ENCODE results near the gene NFX1.

NFX1 gene

DNA sequence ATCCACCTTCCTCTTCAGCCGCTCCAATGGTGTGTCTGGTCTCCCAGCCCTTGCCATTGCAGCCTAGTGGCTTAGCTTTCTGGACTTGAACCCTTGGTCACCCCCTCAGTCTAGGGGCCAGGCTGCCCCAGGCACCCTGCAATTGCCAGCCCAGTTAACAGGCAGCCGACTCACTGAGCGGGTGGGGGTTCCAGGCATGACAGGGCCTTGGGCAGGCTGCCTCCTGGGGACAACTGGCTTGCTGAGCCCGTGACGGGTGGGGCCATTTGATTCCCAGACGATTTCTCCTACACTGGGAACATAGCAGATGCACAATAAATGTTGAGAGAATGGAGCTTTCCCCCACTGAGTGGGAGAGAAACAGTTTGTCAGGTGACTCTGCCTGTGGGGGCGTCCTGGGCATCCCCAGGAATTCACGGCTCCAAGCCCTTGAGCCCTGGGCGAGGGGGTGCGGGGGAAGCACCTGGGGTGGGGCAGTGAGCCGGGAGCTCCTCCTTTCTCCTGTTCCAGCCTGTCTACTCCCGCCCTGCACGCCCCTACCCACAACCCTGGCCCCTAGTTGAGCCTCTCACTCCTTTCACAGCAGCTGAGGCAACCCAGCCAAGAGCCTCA is 124.7 kb downstream of the NFX1 start:
- no peak overlapping the region for H3K4me3 Mint-ChIP-seq
- H3K27ac Mint-ChIP-seq, result no peak overlapping the region
- TF ChIP-seq, protein P1, sequence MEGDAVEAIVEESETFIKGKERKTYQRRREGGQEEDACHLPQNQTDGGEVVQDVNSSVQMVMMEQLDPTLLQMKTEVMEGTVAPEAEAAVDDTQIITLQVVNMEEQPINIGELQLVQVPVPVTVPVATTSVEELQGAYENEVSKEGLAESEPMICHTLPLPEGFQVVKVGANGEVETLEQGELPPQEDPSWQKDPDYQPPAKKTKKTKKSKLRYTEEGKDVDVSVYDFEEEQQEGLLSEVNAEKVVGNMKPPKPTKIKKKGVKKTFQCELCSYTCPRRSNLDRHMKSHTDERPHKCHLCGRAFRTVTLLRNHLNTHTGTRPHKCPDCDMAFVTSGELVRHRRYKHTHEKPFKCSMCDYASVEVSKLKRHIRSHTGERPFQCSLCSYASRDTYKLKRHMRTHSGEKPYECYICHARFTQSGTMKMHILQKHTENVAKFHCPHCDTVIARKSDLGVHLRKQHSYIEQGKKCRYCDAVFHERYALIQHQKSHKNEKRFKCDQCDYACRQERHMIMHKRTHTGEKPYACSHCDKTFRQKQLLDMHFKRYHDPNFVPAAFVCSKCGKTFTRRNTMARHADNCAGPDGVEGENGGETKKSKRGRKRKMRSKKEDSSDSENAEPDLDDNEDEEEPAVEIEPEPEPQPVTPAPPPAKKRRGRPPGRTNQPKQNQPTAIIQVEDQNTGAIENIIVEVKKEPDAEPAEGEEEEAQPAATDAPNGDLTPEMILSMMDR (IDR thresholded peaks at IDR 0.05), result no peak
- no peaks in the 10 kb centered on the region for H3K36me3 Mint-ChIP-seq (ENCODE audit: low read depth)
- no peak for DNase-seq
- H3K27me3 Mint-ChIP-seq (ENCODE audit: low read depth, poor library complexity), result peaks cover 26% of the 10 kb centered on the region
- peaks cover 34% of the 10 kb centered on the region for H3K4me1 Mint-ChIP-seq
- H3K9me3 Mint-ChIP-seq, result no peaks in the 10 kb centered on the region

DNA sequence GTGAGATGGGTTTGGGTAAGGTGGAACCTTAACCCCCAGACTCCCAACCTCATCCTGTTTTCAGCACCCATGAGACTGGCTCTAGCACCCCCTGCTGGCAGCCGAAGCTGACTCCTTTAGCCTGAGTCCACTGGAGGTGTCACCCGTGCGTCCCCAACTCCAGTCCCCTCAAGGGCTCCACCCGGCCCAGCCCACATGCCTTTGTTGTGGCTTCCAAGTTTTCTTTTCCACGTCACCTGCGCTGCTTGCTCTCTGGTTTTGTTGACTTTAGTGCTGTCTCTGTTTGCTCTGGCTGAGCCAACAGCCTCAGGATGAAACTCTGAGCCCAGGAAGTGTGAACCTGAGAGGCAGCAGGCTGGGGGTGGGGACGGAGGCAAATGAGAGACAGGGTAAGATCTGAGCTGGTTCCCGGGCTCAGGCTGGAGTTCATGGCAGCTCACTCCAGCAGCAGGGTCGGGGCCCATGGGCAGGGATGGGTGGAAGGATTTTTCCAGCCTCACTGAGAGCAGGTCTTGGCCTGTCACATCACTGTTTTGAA is 125.3 kb downstream of the NFX1 start:
- no peak overlapping the region for H3K27ac Mint-ChIP-seq
- H3K36me3 Mint-ChIP-seq (ENCODE audit: low read depth), result no peaks in the 10 kb centered on the region
- H3K4me1 Mint-ChIP-seq, result peaks cover 34% of the 10 kb centered on the region
- TF ChIP-seq, protein P1 (IDR thresholded peaks at IDR 0.05), result peak; percentile 58
- peaks cover 31% of the 10 kb centered on the region for H3K27me3 Mint-ChIP-seq (ENCODE audit: low read depth, poor library complexity)
- DNase-seq, result peak; percentile 80
- no peaks in the 10 kb centered on the region for H3K9me3 Mint-ChIP-seq
- H3K4me3 Mint-ChIP-seq, result no peak overlapping the region

- no peak overlapping the region for H3K27ac Mint-ChIP-seq
- H3K9me3 Mint-ChIP-seq, result no peaks in the 10 kb centered on the region
- peaks cover 34% of the 10 kb centered on the region for H3K4me1 Mint-ChIP-seq
- no peak for DNase-seq
- no peaks in the 10 kb centered on the region for H3K36me3 Mint-ChIP-seq (ENCODE audit: low read depth)
- no peak overlapping the region for H3K4me3 Mint-ChIP-seq
- H3K27me3 Mint-ChIP-seq (ENCODE audit: low read depth, poor library complexity), result peaks cover 36% of the 10 kb centered on the region
- TF ChIP-seq, protein P1 (IDR thresholded peaks at IDR 0.05), result no peak
Measured at GRCh38 chr9:33416996-33417395, 126.7 kb downstream of the NFX1 start.

DNA sequence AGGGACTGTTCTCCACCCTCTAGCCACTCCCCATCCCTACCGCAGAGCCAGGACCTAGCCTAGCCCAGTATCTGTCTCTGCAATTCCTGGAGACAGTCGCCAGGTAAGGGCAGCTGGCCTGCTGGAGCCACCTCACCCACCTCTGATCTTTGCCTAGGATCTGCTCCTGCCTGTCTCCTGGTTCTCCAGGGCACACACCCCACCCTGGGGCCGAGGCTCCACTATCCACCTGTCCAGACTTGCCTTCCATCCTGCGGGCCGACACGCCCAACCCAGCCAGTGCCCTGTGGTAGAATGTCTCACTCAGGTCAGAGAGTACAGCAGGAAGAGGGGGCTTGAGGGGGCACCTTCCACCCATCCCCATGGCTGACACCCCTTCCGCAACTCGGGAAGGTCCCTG is 127.8 kb downstream of the NFX1 start:
- Mint-ChIP-seq H3K27ac (no peak overlapping the region), H3K27me3 (ENCODE audit: low read depth, poor library complexity) (peaks cover 36% of the 10 kb centered on the region), H3K4me3 (no peak overlapping the region), H3K36me3 (ENCODE audit: low read depth) (no peaks in the 10 kb centered on the region), H3K4me1 (peaks cover 34% of the 10 kb centered on the region), H3K9me3 (no peaks in the 10 kb centered on the region)
- DNase-seq, result no peak
- TF ChIP-seq, protein P1 (IDR thresholded peaks at IDR 0.05), result no peak

DNA sequence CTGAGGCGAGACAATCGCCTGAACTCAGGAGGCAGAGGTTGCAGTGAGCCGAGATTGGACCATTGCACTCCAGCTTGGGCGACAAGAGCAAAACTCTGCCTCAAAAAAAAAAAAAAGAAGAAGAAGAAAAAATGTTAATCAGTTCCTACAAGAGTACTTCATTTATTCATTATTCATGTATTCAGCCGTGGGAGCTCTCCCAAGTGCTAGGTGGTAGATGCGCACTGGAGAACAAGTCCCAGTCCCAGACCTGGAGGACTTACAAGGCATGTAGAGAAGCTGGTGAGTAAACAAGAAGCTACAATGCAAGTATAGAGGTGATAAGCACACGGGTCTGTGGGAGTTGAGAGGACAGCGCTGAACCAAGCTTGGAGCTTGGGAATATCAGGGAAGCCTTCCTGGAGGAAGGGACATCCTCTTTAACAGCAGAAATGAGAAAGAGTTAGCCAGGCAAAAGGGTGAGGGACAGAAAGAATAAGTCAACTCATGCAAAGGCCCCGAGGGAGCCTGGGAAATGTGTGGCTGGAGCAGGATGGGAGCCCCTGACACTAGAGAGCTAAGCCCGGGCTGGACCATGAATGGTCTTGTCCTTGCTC is 129.5 kb downstream of the NFX1 start:
- TF ChIP-seq, protein P1 (IDR thresholded peaks at IDR 0.05), result no peak
- H3K4me1 Mint-ChIP-seq, result peaks cover 20% of the 10 kb centered on the region
- peaks cover 5% of the 10 kb centered on the region for H3K9me3 Mint-ChIP-seq
- no peak overlapping the region for H3K27ac Mint-ChIP-seq
- H3K36me3 Mint-ChIP-seq (ENCODE audit: low read depth), result no peaks in the 10 kb centered on the region
- H3K27me3 Mint-ChIP-seq (ENCODE audit: low read depth, poor library complexity), result peaks cover 30% of the 10 kb centered on the region
- no peak for DNase-seq
- H3K4me3 Mint-ChIP-seq, result no peak overlapping the region
